Measurements from ENCODE around the gene CADPS2.

Gene CADPS2

DNA sequence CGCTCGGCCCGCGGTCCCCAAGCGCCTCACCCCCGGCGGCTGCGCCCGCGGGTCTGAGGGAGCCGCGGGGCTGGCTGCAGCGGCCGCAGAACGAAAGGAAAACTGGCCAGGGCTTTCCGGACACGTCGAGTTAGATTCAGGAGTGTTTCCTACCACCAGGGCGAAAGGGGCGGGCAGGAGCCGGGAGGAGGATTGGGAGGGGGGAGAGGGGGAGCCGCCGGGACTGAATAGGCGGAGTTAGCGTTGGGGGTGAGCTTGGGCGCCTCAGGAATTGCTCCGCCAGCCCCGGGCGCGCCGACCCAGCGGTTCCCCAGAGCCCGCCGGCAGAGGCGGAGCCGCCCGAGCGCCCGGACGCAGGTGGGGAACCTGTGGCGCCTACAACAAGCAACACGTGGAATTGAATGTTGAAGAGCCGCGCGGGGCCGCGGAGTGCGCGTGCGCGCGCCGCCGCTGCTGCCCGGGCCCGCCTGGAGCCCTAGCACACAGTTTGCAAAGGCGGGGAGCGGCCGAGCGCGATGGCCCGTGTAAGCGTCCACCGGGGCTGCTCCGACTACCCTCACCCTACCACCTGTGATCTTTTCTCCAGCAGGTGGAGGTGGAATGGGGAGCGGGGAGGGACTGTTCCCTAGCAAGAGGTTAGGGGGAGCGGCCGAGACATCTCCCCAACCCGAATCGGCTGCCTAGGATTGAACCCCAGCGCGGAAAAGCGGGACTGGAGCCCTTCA is at the start of gene CADPS2:
Gene CADPS2, minus strand, starts transcription at position 104 of the 725 bp plus-strand sequence. CDS start 123 bp downstream, outside the sequence.
- DNase-seq (ENCODE audit: low spot score): peak; percentile 90

- DNase-seq (ENCODE audit: low spot score): no peak
These were observed 49.4 kb upstream of the CADPS2 start for GRCh38 chr7:122935620-122936019.

- no peak for DNase-seq (ENCODE audit: low spot score)
These were observed 33.5 kb upstream of the CADPS2 start for GRCh38 chr7:122919643-122920181.

GRCh38 chr7:122914812-122915211 is 28.6 kb upstream of the CADPS2 start:
- no peak for DNase-seq (ENCODE audit: low spot score)

- DNase-seq (ENCODE audit: low spot score): no peak
These were observed 27.3 kb upstream of the CADPS2 start for GRCh38 chr7:122913608-122914007.

- no peak for DNase-seq (ENCODE audit: low spot score)
These were observed 16.7 kb upstream of the CADPS2 start for GRCh38 chr7:122902751-122903495.

- no peak for DNase-seq (ENCODE audit: low spot score)
These were observed 15.0 kb upstream of the CADPS2 start for GRCh38 chr7:122901250-122901649.

GRCh38 chr7:122896509-122896908 is 10.2 kb upstream of the CADPS2 start:
- no peak for DNase-seq (ENCODE audit: low spot score)

DNA sequence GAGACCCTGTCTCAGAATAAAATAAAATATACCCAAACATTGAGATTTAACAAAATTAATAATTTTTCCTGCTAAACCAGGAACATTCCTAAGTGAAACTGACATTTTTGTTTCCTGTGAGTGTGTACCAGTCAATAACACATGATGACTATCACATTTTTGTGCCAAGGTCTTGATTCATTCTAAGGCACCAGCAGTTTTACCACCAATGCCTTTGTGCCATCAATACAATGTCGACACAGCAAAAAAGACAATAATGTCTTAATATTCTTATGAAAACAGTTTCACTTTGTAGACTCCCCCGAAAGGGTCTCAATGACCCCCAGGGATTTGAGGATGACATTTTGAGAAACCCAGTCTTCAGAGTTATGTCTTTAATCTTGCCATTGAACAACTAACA is 7.2 kb upstream of the CADPS2 start:
- no peak for DNase-seq (ENCODE audit: low spot score)

DNA sequence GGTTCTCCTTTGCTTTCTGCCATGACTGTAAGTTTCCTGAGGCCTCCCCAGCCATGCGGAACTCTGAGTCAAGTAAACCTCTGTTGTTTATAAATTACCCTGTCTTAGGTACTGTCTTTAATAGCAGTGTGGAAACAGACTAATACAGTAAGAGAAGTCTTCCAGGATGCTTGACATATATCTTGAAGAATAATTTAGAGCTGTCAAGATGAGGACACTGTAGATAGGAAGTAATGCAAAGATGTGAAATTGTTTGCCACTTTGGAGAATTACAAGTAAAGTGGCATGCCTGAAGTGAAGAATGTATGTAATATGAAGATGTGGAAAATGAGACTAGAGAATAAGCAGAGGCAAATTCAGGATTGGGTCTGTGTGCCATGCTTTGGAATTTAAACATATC is 2.9 kb upstream of the CADPS2 start:
- no peak for DNase-seq (ENCODE audit: low spot score)

DNA sequence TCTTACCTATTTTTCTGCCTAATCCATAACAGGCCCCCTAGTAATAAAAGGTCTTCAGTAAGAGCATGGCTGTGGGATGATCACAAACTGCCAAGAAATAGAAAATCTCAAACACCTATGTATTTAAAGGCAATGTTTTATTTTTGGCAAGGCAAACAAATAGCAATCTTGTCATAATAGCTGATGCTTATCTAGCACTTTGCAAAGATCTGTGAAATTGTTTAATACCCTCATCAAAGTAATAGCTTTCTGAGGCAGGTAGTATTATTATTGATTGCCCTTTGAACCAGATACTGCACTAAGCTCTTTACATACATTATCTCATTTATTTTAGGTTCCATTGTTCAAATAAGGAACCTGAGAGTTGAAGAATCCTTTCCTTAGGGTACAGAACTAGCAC is 1.6 kb upstream of the CADPS2 start:
- no peak for DNase-seq (ENCODE audit: low spot score)

DNA sequence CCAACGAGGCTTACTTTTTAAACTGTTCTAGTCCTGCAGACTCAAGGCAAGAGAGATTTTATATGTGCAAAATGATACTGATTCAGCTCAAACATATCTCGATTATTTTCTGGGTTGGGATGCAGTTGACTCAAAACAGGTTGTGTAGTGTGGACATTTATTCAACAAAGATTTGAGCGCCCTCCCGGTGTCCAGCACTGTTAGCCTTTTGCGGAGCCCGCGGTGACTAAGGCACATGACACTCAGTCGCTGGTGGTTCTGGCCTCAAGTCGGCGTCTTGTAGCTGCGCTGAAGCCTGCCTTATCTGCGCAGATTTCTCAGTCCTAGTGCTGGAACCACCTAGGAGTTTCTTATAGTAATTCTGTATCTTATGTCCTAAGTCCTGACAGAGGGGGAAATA is 938 bp upstream of the CADPS2 start:
- DNase-seq (ENCODE audit: low spot score): peak; percentile 68

GRCh38 chr7:122885583-122886356 is 490 bp downstream of the CADPS2 start:
- DNase-seq (ENCODE audit: low spot score): peak; percentile 69

GRCh38 chr7:122884186-122884585 is 2.1 kb downstream of the CADPS2 start:
- no peak for DNase-seq (ENCODE audit: low spot score)

- no peak for DNase-seq (ENCODE audit: low spot score)
These were observed 3.1 kb downstream of the CADPS2 start for GRCh38 chr7:122883049-122883680.

- DNase-seq (ENCODE audit: low spot score): no peak
These were observed 4.9 kb downstream of the CADPS2 start for GRCh38 chr7:122881324-122881723.

DNA sequence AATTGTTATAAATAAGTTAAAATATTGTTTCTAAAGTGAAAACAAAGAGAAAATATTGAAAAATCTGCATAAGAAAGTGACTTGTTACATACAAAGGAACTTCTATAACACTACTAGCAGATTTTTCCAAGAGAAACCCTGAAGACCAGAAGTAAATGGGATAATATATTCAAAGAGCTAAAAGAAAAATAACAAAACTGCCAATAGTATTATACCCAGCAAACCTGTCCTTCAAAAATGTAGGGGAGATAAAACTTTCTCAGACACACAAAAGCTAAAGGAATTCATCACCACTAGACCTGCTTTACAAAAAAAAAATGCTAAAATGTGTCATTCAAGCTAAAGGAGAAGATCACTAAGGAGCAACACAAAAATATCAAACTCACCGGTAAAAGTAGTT is 17.0 kb downstream of the CADPS2 start:
- no peak for DNase-seq (ENCODE audit: low spot score)

DNA sequence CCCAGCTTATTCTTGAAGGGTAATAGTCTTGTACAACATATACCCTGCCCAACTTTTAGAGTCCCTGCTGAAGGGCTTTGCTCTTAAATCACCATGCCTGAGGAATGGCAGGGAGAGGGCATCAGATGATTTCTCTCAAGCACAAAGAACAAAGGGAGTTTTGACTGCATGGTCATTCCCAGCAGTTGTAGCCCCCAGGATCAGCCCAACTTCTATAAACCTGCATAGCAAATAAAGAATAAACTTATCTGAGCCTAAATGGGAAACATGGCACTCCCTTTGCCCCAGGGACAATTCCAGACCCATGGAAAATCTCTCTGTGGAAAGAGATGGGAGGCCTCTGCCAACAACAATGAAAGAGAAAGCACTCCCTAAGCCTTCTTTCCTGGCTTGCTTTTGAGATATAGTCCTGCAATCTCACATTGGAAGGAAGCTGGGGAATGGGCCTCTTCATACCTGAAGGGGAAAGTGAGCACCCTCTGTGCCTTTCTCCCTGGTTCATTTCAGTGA is 18.7 kb downstream of the CADPS2 start:
- DNase-seq (ENCODE audit: low spot score): no peak

GRCh38 chr7:122864838-122865237 is 21.4 kb downstream of the CADPS2 start:
- DNase-seq (ENCODE audit: low spot score): no peak

DNA sequence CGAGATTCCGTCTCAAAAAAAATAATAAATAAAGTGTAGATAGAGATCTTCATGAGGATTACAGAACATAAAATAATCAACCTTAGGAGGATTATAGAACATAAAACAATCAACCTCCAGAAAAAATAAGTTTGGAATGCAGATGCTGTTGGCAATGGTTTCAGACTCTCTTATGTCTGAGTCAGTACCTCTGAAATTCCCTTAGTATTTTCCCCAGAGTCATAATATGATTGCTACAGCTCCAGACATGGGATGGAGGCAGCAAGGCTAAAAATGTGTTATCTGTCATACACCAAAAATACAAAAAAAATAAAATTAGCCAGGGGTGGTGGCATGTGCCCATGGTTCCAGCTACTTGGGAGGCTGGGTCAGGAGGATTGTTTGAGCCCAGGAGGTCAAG is 22.2 kb downstream of the CADPS2 start:
- no peak for DNase-seq (ENCODE audit: low spot score)

- DNase-seq (ENCODE audit: low spot score): no peak
These were observed 27.9 kb downstream of the CADPS2 start for GRCh38 chr7:122858320-122858719.

GRCh38 chr7:122850528-122850927 is 35.7 kb downstream of the CADPS2 start:
- DNase-seq (ENCODE audit: low spot score): no peak
